NCI-H2029 (cell line): Measurements from ENCODE around the gene ZNF385D.
"Not testable (repeated sequence)": the region's sequence is repeated elsewhere in the genome, so short reads cannot be mapped to it uniquely, and the experiment has no call there.

Experiments
- DNase-seq: peaks from one replicate; lab custom pipeline; 2025; lab: John Stamatoyannopoulos, UW

Gene ZNF385D

DNA sequence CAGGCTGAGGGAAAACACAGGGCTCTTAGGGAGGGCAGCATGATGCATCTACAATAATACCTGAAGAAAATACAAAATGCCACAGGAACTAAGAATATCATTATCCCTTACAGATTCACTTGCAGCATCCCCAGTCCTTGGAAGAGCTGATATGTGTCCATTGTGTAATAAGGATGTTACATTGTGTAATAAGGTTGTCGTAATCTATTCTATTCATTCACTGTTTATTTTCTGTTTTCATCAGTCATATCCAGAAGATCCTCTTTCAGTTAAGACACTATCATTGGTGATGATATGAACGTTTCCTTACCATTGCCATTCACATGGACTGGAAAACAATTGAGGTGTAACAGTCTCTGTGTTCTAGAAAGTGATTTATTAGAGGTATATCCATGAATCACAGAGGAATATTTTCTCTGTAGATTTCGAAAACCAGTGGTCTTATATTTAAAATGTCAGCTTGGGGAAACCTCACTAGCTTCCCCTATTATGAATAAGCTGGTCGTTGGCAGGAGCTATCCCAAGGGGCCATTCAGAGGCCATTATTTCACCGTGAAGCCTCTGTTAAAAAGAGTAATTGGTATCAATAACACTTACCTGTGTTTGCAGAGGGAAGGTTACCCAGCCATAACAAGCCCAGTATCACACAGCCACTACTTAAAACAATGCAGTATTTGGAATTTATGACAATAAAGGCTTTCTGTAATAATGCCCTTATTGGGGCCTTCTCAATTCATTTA lies 241.1 kb downstream of the ZNF385D start:
- no peak for DNase-seq

DNA sequence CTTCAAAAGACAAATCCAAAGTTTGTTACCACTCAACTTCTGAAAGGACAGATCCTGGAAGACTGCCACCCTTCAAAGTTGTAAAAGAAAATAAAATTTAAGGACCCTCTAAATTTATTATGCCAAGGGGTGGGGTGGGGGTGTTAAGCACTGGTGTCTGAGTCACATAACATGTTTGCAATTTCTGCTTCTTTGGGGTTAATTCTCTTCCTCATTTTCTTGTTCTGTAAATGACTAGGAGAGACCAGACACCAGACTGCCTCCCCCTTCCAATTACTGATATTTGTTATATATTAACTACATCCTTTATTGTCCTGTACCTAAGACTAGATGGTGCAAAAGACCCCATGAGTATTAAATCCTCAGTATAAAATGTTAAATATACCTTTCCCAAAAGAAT lies 242.8 kb downstream of the ZNF385D start:
- no peak for DNase-seq

DNA sequence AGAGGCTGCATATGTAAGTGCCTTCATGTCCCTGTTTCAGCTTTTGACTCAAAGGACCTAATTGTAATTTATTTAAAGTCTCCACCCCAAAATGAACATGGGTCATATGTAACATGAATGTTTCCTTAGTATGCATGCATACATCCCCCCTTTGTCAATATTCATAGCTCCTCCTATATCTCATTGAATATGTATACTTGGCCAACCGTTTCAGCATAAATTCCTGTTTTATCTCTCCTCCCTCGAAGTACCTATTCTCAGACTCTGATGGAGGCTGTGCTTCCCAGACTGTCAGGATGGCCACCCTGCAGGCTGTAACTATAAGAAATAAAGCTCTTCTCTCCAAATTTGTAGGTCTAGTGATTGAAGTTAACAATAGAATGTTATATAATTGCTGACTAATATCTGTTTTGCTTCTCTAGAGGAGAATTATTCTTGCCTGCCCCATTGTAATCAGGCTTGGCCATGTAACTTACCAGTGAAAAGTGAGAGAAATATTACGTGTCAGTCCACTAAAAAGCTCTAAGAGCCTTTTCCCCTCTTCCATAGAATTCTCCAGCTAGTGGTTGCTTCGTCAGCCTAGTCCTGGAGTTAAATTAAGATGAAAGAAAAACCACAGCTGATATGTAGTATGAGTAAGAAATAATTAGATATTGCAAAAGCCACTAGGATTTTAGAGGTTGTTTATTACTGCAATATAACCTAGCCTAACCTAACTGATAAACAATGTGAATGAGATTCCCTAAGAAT lies 245.1 kb downstream of the ZNF385D start:
- no peak for DNase-seq

DNA sequence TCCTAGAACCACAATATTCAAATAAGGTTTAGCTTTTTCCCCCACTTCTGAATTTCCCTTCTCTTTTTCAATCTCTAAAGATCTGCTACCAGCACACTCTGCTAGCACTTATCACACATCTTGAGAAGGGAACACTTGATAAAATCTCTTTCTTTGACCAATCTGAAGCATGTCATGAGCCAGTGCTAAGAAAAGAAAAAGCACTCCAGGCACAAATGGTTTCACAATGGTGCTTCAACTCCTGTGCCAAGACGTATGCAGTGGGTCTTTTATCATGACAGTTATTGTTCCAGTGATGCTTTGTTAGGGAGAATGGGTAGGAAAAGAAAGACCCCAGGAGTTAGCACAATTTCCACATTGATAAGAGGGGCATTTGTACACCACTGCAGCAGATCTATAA lies 248.4 kb downstream of the ZNF385D start:
- DNase-seq: no peak

DNA sequence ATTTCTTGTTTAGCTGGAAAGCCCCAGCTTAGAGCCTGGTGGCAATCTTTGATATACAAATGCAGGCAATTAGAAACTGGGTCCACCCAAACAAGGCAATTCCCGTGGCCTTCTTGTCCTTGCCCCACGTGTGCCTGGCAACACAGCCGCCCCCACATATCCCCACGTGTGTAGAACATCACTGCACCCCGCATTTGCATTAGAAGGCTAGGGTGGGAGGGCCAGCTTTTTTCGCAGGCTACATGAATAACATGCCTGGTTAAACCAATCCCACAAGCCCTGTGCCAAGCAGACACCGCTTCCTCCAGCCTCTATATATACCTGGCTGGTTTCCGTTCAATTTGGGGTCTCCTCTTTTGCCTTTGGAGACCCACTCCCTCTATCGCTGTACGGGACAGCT lies 250.2 kb downstream of the ZNF385D start:
- DNase-seq: no peak

DNA sequence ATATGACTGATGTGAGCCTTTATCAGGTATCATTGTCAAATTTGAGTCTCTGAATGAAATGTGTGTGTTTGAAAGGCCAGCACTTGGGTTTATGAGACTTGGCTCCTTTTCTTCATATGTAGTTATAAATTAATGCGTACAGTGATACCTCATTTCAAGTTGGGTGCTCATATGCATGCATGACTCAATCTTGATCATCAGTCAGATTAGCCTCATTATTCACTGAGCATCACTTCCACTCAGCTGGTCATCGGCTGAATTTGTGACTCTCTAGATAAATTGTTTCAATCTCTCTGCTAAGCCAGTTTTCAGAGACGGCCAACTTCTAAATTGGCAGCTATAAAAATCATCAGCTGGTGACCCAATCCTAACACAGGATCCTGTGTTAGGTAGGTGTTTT lies 260.3 kb downstream of the ZNF385D start:
- not testable (repeated sequence) for DNase-seq

DNA sequence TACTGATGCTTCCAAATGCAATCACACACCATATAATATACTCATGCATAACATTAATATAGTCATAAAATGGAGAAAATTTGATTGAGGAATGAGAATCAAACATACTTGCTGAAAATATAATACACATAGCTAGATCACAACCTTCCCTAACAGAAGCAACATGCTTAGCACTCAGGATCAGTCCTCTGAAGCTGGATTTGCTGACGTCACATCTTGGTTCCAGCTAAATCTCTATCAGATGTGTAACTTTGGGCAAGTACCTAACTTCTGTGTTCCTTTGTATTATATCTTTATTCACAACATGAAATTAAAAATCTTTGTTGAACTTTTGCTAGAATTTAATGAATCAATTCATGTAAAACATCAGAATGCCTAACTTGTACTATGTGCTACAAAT lies 263.5 kb downstream of the ZNF385D start:
- DNase-seq: no peak

DNA sequence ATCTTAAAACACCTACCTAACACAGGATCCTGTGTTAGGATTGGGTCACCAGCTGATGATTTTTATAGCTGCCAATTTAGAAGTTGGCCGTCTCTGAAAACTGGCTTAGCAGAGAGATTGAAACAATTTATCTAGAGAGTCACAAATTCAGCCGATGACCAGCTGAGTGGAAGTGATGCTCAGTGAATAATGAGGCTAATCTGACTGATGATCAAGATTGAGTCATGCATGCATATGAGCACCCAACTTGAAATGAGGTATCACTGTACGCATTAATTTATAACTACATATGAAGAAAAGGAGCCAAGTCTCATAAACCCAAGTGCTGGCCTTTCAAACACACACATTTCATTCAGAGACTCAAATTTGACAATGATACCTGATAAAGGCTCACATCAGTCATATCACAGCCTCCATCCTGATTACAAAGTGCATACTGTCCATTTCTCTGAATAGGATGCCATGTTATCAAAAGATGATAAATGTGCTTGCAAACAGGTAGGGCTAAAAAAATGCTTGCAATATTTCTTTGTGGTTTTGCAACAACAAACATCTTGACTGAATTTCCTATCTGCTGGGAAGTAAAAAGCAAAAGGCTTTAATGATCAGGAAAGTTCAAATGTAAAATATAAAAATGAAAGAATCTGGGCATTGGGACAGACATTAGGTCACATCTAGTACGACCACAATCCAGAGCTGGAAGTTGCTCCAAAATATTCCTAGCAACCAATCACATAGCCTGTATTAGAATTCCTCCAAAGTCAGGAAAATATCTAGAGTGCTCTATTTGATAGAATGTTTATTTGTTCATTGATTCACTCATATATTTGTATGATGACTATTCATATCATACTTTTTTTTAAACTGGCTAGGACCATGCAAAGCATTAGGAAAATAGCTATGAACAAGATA lies 264.7 kb downstream of the ZNF385D start:
- not testable (repeated sequence) for DNase-seq

DNA sequence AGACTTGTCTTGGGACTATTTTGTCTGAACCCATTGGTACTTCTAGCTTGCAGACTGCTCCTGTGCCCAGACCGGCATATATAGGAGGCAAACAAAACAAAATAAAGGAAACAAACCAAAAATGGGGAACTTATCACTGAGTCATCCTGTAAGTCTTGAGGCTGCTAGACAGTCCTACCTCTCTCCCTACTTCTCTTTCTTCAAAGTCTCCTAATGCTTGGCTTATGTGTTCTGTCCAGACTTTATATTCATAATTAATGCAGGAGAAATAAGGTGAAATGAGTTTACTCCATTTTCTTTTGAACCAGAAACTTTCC lies 266.2 kb downstream of the ZNF385D start:
- no peak for DNase-seq

DNA sequence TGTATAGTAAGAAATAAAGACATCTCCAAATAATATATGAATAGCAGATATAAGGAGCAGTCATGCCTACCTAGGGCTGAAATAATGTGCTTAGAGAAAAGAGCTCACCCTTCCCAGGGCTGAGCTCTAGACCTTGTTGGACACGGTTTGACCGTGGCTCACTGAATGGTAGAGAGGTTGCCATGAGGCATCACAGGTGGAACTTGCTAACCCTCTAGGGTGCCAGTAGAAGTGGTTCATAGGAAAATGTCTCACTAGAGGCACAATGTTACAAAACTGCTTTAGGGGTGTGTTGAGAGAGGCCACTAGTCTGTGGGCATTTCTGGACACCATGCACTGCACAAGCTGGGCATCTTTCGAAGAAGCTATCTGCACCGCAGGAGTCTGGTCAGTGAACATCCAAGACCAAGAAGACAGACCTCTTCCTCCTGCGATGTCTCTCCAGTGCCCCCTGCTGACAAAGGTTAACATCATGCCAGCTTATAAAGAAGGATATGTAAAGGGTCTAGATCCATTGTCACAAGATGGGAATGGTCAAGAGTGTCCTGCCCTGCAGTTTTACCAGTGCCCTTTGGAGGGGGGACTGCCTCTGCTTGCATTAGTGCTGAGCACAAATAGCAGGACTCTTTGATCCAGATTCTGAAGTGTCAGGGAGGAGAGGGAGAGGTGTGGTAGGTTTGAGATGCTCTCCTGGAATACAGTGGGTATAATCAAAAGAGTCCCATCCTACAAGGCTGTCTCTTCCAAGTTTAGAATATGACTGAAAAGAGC lies 266.8 kb downstream of the ZNF385D start:
- DNase-seq: peak; percentile 25

DNA sequence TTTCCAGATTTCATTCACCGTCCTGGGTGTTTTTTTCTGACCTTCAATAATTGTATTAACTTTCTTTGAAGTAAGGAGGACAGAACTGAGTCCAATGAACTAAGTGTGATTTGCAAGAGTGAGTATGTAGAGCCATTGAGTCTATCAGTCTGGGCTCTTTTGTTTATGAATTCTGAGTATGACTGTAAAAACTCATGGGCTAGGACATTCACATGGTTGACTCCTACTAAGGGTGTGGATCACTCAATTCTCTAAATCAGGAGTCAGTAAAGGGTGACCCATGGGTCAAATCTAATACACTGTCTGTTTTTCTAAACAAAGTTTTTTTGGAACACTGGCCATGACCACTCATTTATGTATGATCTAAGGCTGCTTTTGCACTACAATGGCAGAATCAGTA lies 269.0 kb downstream of the ZNF385D start:
- no peak for DNase-seq

DNA sequence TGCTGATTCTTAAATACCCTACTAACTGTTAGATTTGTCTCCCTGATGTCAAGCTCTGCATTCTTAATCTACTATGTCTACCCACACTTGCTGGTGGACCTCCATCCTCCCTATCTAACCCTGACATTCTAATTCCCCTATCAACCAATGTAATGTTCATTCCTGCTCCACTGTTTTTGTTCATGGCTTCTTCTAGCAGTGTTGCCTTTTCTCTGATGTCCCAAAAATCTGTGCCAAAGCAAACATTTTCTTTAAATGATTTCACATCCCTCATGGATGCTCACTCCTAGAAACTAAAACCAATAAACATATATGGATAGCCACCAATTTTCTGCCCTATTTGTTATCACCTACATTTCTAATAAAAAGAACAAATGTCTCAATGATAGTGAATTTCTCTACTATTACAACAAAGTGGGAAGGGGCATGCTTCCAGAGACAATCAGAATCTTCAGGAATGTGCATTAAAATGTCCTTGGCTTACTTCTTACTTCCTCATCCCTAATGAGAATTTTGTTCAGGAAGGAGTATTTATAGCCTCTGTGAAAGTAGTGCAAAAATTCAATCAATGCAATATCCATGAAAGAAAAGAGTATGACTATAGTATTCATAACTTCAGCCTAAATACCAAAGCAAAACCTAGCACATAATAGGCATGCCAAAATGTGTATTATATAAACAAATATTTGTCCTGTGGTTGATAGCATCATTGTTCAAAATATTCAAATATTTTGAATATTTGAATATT lies 273.3 kb downstream of the ZNF385D start:
- DNase-seq: no peak

DNA sequence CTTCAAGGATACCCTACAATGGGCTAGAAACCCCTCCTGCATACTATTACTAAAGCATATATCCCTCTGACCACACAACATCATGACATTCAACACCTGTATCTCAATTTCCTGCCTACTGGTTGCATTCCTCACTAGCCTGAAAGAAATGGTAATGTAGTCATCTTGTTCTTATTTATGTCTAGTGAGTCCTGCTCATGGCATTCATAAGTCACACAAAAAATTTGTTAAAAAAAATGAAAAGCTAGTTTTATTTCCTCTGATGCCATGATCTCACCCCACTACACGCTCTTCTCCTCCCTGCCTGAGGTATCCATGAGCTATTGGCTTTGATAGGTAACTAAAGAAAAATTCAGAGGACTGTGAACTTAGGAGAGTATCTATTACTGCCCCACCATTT lies 284.5 kb downstream of the ZNF385D start:
- no peak for DNase-seq

DNA sequence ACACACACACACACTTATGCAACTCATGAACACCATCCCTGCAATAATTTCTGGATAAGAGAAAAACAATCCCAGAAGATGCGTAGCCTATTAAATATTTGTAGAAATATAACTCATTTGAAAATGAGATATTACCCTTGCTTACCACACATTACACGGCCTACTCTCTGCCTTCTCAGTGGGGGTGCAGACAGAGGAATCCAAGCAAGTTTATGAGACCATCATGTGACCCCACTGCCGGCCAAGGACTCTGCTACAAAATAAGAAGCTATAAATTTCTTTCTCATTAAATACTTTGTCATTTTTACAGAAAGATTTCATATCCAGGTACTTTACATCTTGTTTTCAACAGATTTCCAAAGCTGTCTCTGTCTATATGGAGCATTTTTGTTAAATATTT lies 286.3 kb downstream of the ZNF385D start:
- DNase-seq: no peak

DNA sequence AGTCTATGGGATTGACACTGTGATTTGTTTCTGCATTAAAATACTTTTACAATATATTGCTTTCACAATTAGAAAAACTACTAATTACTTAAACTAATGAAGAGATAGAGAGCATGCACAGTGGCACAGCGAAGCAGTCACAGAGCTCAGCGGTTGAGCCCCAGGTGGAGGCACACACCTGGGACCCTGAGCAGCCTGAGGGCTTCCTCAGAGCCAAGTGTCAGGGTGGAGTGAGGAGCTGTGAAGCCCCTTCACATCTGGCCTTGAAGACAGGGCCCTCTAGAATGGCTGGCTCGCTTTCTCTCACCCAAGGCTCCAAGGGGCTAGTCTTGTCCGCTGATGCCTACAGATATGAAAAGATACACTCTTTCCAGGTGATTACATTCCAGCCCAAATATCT lies 287.7 kb downstream of the ZNF385D start:
- DNase-seq: no peak

DNA sequence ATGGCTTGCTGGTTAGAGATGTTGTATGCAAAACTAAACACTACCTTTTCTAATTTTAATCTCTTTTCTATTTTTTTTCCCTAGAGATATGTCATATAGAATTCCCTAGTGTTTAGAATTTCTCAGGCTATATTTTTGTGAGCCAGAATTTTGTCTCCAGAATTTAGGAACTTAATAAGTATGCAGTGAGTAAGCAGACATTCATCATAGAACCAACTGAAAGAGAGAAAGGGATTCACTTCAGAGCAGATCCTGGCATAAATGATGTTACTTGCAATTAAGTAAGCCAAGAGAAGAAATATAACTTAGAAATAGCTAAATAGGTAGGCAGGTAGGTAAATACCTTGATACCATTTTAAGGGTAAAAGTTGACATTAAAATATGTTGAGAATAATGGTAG lies 288.9 kb downstream of the ZNF385D start:
- DNase-seq: no peak

DNA sequence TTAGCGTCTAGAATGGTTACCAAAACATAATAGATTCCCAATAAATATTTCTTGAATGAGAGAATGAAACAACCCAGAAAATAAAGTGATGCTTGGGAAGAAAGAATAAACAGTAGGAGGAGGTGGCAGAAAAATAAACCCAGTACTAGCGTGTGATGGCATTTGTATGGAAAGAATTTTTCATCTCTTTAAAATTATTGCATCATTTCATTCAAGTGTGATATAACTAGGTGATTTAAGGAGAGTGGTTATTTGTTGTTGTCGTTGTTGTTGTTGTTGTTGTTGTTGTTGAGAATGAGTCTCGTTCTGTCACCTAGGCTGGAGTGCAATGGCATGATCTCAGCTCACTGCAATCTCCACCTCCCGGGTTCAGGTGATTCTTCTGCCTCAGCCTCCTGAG lies 293.9 kb downstream of the ZNF385D start:
- no peak for DNase-seq

DNA sequence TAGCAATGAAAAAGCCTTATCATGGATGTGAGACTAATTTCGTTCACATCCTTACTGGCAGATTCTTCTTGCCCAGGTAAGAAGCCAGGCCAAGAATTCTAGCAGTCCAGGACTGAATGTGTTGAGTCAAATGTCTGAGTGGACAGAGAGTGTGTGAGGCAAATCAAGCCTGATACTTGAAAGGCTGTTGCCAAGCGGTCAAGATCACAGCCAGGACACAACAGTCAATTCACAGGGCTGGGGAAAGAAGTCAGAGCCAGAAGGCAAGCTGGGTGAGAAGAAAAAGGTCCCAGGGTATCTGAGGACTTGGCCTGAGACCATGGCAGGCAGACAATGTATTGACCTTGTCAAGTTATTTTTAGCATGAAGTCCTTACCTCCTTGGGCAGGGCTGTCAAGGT lies 301.3 kb downstream of the ZNF385D start:
- DNase-seq: no peak

DNA sequence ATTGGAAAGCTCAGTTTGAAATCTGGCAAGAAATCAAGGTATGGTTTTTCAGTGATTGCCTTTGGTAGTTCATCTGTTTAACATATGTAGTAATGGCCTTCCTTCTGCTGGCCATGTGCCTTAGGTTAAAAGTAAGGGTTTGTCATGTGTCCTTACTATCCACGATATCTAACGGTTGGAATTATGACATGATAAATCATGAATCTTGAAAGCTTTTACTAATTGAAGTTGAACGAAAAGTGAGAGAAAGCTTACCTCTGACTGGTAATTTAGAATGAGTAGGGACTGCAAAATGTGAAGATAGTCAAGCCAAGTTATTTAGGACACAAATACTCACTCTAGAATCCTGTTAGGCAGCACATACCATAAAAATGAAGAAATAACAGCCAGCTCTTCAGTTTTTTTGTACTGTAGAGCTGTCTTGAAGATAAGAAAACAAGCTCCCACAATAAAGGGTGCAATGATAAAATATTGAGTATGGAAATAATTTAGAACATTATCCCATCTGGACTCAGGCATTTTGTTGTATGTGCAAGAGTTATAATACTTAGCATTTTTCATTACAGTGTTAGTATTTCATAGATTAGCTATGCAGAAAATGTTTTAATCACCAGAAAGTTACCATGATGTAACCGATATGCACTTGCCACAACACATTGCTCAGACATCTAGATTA lies 303.4 kb downstream of the ZNF385D start:
- DNase-seq: no peak

DNA sequence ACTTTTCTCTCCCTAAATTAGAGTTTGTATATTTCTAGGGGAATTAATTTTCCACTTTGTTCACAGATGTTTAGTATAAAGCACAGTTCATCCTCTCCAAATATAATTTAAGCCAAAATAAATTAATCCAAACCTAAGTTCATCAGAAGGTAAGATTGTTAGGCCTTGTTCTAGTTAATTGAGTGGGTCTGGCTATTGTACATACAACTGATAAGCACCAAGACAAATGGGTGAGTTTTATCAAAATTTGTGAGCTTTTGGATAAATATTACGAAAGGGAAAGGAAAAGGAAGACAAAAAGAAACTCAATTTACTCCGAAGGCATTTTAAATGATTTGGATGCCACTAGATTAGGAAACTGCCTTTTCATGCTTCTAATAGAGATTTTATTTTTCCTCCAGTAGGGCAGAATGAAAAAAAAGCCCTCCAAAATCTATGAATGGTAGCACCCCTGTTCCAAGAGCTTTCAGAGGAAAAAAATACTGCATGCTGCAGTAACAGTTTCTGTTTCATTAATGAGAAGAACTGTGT lies 304.0 kb downstream of the ZNF385D start:
- DNase-seq: no peak

DNA sequence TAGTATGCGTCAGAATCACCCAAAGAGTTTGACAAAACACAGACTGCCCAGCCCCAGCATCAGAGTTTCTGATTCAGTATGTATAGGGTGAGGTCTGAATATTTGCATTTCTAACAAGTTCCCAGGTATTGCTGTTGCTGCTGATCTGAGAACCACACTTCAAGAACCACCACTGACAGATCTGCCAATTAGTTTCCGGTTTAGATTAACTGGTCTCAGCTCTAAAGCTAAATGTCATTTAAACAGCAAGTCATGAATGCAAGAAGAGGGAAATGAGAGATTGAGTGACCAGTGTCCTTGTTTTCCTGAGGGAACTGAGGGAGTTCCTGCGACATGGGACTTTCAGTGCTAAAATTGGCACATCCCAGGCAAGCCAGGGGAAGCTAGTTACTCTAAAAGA lies 305.0 kb downstream of the ZNF385D start:
- DNase-seq: no peak
